ENCODE results near the gene BANF2. TPM values are rescaled to one million over a fixed set of nuclear protein-coding genes. Genes with fewer than 3 reads are reported as not detected.

Gene BANF2
- total RNA-seq: not detected in 2 replicates

DNA sequence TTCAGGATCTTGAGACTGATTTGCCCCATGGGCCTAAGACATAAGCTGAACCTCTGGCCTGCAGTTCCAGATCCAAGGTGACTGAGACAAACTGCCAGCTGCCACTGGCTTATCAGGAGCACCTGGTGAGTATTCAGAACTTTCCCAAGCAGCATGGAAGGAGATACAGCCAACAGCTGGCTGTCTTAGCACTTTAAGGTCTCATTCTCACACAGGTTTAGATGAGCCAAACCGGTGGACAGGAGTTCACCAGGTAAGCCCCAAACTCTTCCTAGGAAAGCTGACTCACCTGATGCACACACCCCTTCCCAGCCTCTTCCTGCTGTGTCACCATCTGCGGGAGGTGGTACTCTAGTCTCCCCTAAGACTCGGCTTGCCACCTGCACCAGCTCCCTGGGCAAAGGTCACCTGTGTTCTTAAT is at the start of gene BANF2:
Gene BANF2, plus strand, starts transcription at position 36 of the 421 bp plus-strand sequence. CDS start 25,060 bp downstream, outside the sequence.

DNA sequence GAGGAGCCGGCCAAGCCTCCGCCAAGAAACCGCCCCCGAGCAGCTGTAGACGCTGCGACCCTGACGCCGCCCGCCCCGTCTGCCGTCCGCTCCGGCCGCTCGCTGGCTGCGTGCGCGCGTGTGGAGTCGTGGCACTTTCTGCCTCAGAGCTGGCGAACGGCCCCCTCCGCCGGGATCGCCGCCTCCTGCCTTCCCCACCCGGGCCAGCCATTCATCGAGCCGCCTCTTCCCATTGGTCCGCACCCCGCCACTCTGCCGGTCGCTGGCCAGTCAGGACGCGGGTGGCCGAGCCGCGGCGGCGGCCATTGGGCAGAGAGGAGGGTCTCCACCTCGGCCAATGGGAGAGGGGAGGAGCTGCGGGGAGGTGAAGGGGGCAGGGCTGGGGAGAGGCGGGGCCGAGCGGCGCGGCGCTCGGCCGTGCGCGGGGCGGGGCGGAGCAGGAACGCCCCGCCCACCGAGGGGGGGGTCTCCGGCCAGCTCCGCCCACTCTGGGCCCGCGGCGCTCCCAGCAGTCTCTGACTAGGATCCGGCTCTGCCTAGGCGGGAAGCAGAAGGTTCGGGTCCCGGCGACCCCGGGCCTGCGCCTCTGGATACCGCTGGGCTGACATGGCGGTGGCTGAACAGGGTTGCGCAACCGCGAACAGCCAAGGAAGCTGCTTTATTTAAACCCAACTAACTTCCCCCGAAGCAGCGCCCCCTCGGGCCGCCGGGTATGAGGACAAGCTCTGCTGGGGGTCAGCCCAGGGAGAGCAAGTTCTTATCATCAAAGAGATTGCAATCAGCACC is 17.5 kb upstream of the BANF2 start, which contains the start of gene RRBP1:
Gene RRBP1, minus strand, starts transcription at position 140 of the 786 bp plus-strand sequence. CDS start 21,735 bp downstream, outside the sequence.

Other genes starting within 250 kb of the BANF2 start
- gene BFSP1, start 168.6 kb upstream of the BANF2 start, total RNA-seq: 1.8 and 2.1 TPM in 2 replicates
- gene DSTN, start 129.9 kb upstream of the BANF2 start, total RNA-seq: 119 and 144 TPM in 2 replicates
- gene RRBP1, start 17.7 kb upstream of the BANF2 start, total RNA-seq: 58.6 and 71.0 TPM in 2 replicates